ENCODE measurements around the gene DDC.

Gene DDC

GRCh38 chr7:50513166-50513871, 51.9 kb downstream of the DDC start:
- no peak for DNase-seq

- DNase-seq, result no peak
Observed at GRCh38 chr7:50512384-50512783, 52.8 kb downstream of the DDC start.

GRCh38 chr7:50509459-50509858, 55.7 kb downstream of the DDC start:
- DNase-seq, result no peak

GRCh38 chr7:50508471-50508943, 56.7 kb downstream of the DDC start:
- no peak for DNase-seq

GRCh38 chr7:50507898-50508470, 57.2 kb downstream of the DDC start:
- DNase-seq, result no peak

DNA sequence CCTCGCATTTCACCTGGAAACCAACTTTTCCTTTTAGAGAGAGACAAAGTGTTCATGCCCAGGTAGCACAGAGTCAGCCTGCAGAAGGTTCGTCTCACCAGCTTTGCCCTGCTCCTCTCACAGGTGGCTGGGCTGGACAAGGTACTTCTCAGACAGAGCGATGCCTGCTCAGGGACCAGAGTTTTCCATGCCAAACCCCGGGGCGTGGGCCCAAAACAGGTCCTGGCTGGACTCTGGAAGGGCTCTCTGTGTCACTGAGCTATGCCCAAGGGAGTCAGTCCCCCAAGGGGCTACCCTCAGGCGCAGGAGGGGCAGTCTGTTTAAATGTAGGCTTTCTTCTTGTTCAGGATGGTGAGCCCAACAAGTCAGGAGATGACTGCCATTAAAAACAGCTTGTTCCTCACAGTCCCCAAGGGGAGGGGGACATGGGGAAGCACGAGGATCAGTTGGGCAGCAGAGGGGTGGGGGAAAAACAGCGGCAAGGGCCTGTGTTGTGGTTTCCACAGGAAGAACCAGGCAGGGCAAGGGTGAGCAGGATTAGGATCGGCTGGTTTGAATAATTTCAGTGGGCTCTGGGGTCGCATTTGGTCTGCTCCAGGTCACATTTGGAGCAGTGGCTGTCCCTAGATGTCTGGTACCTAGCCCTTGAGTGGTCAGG, 59.5 kb downstream of the DDC start:
- no peak for DNase-seq

GRCh38 chr7:50504646-50505546, 60.3 kb downstream of the DDC start:
- DNase-seq, result no peak

GRCh38 chr7:50502947-50503346, 62.3 kb downstream of the DDC start:
- no peak for DNase-seq

DNA sequence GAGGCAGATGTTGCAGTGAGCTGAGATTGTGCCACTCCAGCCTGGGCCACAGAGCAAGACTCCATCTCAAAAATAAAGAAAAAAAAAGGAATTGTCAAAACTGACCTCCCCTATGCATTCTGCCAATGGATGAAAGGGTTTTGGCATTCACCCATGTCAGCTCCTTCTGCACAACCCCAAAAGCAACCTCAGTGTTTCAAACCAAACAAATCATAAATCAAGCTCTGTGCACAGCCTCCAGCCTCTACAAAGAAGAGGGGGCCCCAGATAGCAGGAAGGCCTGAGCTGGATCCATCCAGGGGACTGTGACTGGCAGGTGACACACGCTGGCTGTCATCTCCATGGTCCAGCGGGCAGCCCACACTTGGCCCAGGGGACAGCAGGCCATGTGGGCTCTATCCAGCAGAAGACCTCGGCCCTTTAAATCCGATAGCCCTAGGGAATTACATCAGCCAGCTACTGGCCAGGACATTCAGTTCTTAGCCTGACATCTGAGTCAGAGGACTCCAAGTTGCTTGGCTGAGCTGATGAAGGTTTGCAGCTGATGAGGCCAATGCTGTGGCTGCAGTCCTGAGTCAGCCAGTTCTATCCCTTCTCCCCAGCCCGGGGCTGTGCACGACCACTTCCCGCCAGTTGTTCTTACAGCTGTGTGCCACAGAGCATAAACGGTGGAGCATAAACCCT, 63.1 kb downstream of the DDC start:
- no peak for DNase-seq

GRCh38 chr7:50499092-50499491, 66.1 kb downstream of the DDC start:
- no peak for DNase-seq

GRCh38 chr7:50497968-50498367, 67.2 kb downstream of the DDC start:
- DNase-seq, result no peak

GRCh38 chr7:50497068-50497642, 68.0 kb downstream of the DDC start:
- DNase-seq, result no peak

GRCh38 chr7:50496569-50496968, 68.6 kb downstream of the DDC start:
- no peak for DNase-seq

DNA sequence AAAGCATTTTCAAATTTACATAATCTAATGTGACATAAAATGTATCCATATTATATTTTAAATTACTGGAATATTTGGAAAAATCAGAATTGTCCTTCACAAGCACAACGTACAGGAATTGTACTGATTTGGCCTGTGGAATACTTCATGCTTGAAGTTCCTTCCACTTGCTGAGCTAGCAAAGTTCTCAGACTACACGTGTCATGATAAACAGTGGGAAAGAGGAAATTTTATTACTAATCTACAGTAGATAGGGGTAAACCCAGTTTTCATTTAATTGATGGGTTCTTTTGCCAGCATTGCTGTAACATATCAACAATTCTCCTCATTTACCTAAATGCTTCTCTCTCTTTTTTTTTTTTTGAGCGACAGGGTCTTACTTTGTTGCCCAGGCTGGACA, 69.5 kb downstream of the DDC start:
- no peak for DNase-seq

- no peak for DNase-seq
Observed at GRCh38 chr7:50492770-50493519, 72.3 kb downstream of the DDC start.

DNA sequence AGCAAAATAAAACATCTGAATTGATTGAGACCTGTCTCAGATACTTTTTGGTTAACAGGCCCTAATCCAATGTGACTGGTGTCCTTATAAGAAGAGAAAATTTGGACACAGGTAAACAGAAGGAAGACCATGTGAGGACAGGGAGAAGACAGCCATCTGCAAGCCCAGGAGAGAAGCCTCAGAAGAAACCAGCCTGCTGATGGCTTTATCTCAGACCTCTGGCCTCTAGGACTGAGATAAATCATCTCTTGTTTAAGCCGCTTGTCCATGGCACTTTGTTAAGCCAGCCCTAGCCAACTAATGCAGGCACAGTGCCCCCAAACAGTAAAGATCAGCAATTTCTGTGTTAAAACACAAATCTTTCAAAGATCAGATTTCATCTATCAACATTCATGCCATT, 73.3 kb downstream of the DDC start:
- DNase-seq, result no peak

GRCh38 chr7:50491209-50491608, 74.0 kb downstream of the DDC start:
- no peak for DNase-seq

DNA sequence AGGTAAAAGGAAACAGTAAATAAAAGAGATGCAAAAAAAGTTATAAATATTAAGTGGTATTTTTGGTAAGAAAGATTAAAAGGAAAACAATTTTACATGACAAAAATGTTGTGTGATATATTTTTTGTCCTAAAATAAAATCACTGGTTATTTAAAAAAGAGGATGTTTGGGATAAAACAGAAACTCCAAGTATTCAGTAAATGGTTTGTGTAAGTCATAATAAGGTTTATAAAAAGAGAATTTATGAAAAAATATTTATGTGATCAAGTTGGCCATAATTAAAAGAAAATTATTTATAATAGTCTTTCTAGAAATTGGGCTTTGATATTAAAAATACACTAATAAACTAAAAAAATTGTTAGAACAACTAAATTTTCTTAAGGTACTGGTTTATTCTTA, 76.8 kb downstream of the DDC start:
- DNase-seq, result no peak

DNA sequence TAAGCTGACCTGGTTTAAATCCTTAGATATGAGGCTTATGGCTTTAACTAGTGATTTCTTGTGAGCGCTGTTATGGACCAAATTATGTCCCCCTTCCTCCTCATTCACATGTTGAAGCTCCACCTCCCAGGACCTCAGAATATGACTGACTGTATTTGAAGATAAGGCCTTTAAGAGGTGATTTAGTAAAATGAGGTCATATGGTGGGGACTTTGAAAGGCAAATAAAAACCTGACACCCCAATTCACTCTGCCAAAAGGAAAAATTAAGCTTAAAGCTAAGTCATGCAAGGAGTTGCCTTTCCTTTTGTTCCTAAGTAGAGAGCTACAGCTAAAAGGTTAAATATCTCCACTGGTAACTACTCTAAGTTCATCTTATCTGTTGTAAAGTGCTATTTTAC, 78.7 kb downstream of the DDC start:
- DNase-seq, result no peak

DNA sequence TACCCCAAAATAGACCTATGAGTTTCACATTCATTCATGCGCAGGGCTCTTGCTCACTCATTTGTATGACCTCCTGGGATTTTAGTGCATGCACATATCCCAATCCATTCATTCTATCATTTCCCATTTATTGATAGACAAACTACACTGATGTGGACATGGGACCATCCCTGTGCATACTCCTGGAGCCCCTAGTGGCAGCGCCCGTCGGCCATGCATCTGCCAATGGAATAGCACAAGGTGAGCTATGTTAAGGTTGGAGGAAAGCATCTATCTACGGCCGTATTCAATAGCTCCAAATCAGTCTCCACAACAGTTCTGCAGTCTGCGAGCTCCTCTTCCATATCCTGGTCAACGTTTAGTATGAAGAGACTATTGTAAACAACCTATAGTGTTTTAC, 83.3 kb downstream of the DDC start:
- no peak for DNase-seq

DNA sequence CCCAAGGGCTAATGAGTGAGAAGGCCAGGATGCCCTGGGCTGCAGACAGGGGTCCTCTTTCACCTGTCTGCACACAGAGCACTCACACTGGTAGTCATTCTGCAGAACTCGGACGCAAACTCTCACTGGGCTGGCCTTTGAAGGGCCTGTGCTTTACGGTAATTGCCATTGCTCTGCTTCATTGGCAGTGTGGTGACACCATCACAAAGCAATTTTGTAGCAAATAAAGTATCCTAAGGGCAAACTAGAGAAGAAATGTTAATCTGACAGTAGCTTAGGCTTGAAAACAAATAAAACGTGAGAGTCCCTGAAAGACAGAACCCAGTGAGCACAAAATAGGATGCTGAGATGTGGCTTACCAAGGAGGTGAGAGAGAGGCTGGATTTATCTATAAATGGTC, 84.4 kb downstream of the DDC start:
- no peak for DNase-seq
